ENCODE results near the gene PGM3. TPM values are rescaled to one million over a fixed set of nuclear protein-coding genes. Genes with fewer than 3 reads are reported as not detected.

Gene PGM3
- total RNA-seq, 4 donors from 2014 or later = 10.9 to 20.6 (median 16.9) TPM

DNA sequence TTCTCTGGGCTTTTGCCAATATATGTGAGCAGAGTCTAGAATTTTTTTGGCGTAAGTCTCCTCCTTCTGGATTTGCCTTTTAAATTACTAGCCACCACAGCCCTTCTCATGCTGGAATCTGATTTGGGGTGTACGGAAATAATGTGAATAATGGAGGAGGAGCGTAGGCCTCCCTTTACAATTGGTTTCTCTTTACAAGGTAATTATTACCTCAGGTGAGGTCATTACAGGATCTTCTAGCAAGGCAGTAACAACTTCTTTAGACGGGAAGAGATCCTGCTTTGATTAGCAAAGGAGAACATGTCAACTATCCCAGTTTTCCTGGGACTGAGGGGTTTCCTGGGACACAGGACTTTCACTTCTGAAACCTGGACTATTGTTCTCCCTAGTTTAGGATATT lies 9.0 kb upstream of the PGM3 start:
- no peak for TF ChIP-seq POLR2A (IDR thresholded peaks at IDR 0.05)
- TF ChIP-seq, protein P1, sequence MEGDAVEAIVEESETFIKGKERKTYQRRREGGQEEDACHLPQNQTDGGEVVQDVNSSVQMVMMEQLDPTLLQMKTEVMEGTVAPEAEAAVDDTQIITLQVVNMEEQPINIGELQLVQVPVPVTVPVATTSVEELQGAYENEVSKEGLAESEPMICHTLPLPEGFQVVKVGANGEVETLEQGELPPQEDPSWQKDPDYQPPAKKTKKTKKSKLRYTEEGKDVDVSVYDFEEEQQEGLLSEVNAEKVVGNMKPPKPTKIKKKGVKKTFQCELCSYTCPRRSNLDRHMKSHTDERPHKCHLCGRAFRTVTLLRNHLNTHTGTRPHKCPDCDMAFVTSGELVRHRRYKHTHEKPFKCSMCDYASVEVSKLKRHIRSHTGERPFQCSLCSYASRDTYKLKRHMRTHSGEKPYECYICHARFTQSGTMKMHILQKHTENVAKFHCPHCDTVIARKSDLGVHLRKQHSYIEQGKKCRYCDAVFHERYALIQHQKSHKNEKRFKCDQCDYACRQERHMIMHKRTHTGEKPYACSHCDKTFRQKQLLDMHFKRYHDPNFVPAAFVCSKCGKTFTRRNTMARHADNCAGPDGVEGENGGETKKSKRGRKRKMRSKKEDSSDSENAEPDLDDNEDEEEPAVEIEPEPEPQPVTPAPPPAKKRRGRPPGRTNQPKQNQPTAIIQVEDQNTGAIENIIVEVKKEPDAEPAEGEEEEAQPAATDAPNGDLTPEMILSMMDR (IDR thresholded peaks at IDR 0.05) = no peak
- Histone ChIP-seq H3K36me3 (no peaks in the 10 kb centered on the region), H3K9me3 (no peaks in the 10 kb centered on the region), H3K27ac (no peak overlapping the region), H3K4me1 (no peaks in the 10 kb centered on the region), H3K4me3 (no peak overlapping the region), H3K27me3 (no peaks in the 10 kb centered on the region)
- no peak for DNase-seq
- WGBS, 2 donors = 82 to 92% methylated on average over 4 of the region's 4 CpGs
- intact Hi-C loops (cut with DNase I) = no loop called here

DNA sequence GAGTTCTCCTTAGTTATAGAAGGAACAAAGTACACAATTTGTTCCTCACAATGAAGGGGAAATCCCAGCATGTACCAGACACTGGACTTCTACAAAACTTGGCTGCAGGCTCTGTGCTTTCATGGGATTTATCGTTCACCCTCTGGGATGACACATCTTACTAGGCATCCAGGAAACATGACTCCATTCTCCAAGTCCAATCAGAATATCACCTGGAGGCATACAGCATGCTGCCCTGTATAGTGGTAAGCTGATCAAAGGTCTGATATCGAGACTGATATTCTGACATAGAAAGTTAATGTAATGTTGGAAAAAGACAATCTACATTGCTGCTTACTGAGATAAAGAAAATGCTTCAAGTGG lies 6.8 kb upstream of the PGM3 start:
- no peak for TF ChIP-seq POLR2A (IDR thresholded peaks at IDR 0.05)
- TF ChIP-seq, protein P1 (IDR thresholded peaks at IDR 0.05) = no peak
- intact Hi-C loops (cut with DNase I) = loop anchor here (10.0 kb wide), 1 partner anchor 135 kb away; the partner anchor contains the start of genes DOP1A and UBE3D
- Histone ChIP-seq H3K9me3 (no peaks in the 10 kb centered on the region), H3K27me3 (no peaks in the 10 kb centered on the region), H3K4me1 (peaks cover 0 to 3% (median 0%) of the 10 kb centered on the region in 3 donors), H3K36me3 (peaks cover 0 to 5% (median 0%) of the 10 kb centered on the region in 3 donors), H3K4me3 (no peak overlapping the region), H3K27ac (no peak overlapping the region)
- 40 to 57% methylated on average over 2 of the region's 2 CpGs for WGBS, 2 donors
- no peak for DNase-seq

DNA sequence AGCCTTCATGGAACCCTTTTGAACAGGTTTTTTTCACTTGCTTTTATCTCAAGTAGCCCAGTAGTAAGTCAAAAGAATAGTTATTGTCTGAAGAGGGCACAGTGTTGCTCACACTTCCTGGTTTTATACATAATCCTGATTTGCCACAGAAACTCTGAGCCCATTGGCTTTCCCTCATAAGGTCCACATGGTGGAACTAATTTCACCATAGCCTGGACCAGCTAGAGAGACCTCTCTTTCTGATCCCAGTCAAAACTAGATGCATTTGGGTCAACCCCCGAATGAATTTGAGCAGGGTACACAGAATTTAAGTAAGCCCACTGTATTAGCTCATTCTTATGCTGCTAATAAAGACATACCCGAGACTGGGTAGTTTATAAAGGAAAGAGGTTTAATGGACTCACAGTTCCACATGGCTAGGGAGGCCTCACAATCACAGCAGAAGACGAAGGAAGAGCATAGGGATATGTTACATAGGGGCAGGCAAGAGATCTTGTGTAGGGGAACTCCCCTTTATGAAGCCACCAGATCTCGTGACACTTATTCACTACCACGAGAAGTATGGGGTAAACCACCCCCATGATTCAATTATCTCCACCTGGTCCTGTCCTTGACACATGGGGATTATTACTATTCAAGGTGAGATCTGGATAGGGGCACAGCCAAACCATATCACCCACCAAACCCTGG lies 6.3 kb upstream of the PGM3 start:
- H3K4me1 ChIP-seq = peaks cover 0 to 6% (median 0%) of the 10 kb centered on the region in 3 donors
- WGBS, 2 donors = 68 to 82% methylated on average over 5 of the region's 5 CpGs
- TF ChIP-seq POLR2A (IDR thresholded peaks at IDR 0.05) = no peak
- TF ChIP-seq, protein P1 (IDR thresholded peaks at IDR 0.05) = no peak
- intact Hi-C loops (cut with DNase I) = loop anchor here (10.0 kb wide), 1 partner anchor 135 kb away; the partner anchor contains the start of genes DOP1A and UBE3D
- H3K4me3 ChIP-seq = no peak overlapping the region
- H3K27me3 ChIP-seq = no peaks in the 10 kb centered on the region
- DNase-seq = no peak
- H3K36me3 ChIP-seq = peaks cover 0 to 5% (median 0%) of the 10 kb centered on the region in 3 donors
- H3K9me3 ChIP-seq = no peaks in the 10 kb centered on the region
- H3K27ac ChIP-seq = no peak overlapping the region

DNA sequence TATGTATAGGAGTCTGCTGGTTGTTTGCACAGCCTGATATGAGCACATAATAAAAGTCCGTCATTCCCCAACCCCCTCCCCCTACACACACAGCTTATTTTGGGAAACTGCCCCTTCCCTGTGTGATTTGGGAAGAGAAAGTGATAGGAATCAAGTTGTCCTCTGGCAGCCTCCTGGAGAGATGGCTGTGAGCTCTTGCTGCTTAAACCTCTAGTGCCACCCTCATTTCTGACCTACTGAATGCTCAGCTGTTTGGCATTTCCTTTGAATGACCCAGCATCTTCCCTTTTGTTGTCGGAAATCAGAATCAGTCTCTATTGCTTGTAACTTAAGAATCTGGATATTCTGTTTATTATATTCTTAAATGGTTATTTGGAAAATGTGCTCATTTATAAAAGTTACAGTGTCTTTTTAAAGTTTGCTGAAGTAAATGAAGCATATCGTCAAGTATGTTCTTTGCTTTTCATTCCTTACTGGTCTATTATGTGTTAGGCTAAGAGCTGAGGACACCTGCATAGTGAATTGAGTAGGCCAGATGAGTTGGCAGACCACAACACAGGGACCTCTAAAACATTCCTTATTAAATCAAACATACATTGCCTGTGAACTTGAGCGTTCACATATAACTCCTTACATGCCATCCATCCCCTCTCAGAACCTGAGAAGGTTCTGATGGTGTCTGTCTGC lies 5.6 kb upstream of the PGM3 start:
- H3K9me3 ChIP-seq = no peaks in the 10 kb centered on the region
- H3K27me3 ChIP-seq = no peaks in the 10 kb centered on the region
- intact Hi-C loops (cut with DNase I) = loop anchor here (10.0 kb wide), 1 partner anchor 134 kb away; the partner anchor contains the start of genes DOP1A and UBE3D
- H3K4me1 ChIP-seq = peaks cover 0 to 13% (median 3%) of the 10 kb centered on the region in 3 donors
- DNase-seq = no peak
- no peak overlapping the region for H3K4me3 ChIP-seq
- H3K27ac ChIP-seq = no peak overlapping the region
- 77 to 79% methylated on average over 4 of the region's 4 CpGs for WGBS, 2 donors
- TF ChIP-seq, protein P1 (IDR thresholded peaks at IDR 0.05) = no peak
- TF ChIP-seq POLR2A (IDR thresholded peaks at IDR 0.05) = no peak
- peaks cover 0 to 5% (median 0%) of the 10 kb centered on the region in 3 donors for H3K36me3 ChIP-seq
